ENCODE measurements around the gene KCNJ4. TPM values are rescaled to one million over a fixed set of nuclear protein-coding genes. Genes with fewer than 3 reads are reported as not detected.
A peak's percentile ranks its signal among the peaks of the same experiment; 100 is the strongest.
"Not testable (repeated sequence)": the region's sequence is repeated elsewhere in the genome, so short reads cannot be mapped to it uniquely, and the experiment has no call there.

Gene KCNJ4
- total RNA-seq, 4 donors from 2014 or later: 0.63 to 1.6 (median 1.1) TPM

- H3K36me3 ChIP-seq; H3K27me3 ChIP-seq; DNase-seq (ENCODE audit: low spot score in 2 of 2); H3K4me3 ChIP-seq; H3K9me3 ChIP-seq: not testable (repeated sequence)
- peaks cover 0 to 41% (median 15%) of the 10 kb centered on the region in 4 donors for H3K4me1 ChIP-seq
- peak overlapping the region in 3 of 4 donors; percentile 39 to 70 (median 51) for H3K27ac ChIP-seq
- WGBS, 2 donors: 52 to 59% methylated on average over 4 of the region's 4 CpGs
These were observed 65.6 kb downstream of the KCNJ4 start for GRCh38 chr22:38389428-38389818.

- H3K27ac ChIP-seq: peak overlapping the region; percentile 50 to 53 (median 52)
- H3K27me3 ChIP-seq; H3K36me3 ChIP-seq; H3K9me3 ChIP-seq; H3K4me3 ChIP-seq; DNase-seq (ENCODE audit: low spot score in 2 of 2): not testable (repeated sequence)
- peaks cover 0 to 41% (median 15%) of the 10 kb centered on the region in 4 donors for H3K4me1 ChIP-seq
- 39 to 41% methylated on average over 6 of the region's 6 CpGs for WGBS, 2 donors
These were observed 66.2 kb downstream of the KCNJ4 start for GRCh38 chr22:38388506-38389427.

- not testable (repeated sequence) for H3K36me3 ChIP-seq; H3K9me3 ChIP-seq; H3K27me3 ChIP-seq; DNase-seq (ENCODE audit: low spot score in 2 of 2); H3K4me3 ChIP-seq
- H3K27ac ChIP-seq: peak overlapping the region in 2 of 4 donors; percentile 2 to 53
- H3K4me1 ChIP-seq: peaks cover 0 to 28% (median 6%) of the 10 kb centered on the region in 4 donors
- 49 to 56% methylated on average over 5 of the region's 5 CpGs for WGBS, 2 donors
These were observed 68.1 kb downstream of the KCNJ4 start for GRCh38 chr22:38386918-38387317.

GRCh38 chr22:38383417-38383816 is 71.6 kb downstream of the KCNJ4 start:
- no peak for DNase-seq (ENCODE audit: low spot score in 2 of 2)
- peaks cover 0 to 12% (median 0%) of the 10 kb centered on the region in 3 donors for H3K36me3 ChIP-seq
- TF ChIP-seq EP300 (IDR thresholded peaks at IDR 0.05): no peak
- no peak for TF ChIP-seq CTCF (IDR thresholded peaks at IDR 0.05)
- no peak for TF ChIP-seq POLR2A (IDR thresholded peaks at IDR 0.05)
- no peaks in the 10 kb centered on the region for H3K27me3 ChIP-seq
- no peak overlapping the region for H3K4me3 ChIP-seq
- H3K27ac ChIP-seq: no peak overlapping the region
- 74 to 87% methylated on average over 2 of the region's 2 CpGs for WGBS, 2 donors
- H3K9me3 ChIP-seq: no peaks in the 10 kb centered on the region
- H3K4me1 ChIP-seq: peaks cover 0 to 8% (median 0%) of the 10 kb centered on the region in 4 donors

GRCh38 chr22:38381371-38381770 is 73.6 kb downstream of the KCNJ4 start:
- not testable (repeated sequence) for H3K9me3 ChIP-seq; H3K27me3 ChIP-seq; H3K4me1 ChIP-seq; DNase-seq (ENCODE audit: low spot score in 2 of 2); H3K4me3 ChIP-seq; H3K27ac ChIP-seq
- H3K36me3 ChIP-seq: peaks cover 0 to 21% (median 0%) of the 10 kb centered on the region in 3 donors
- 76 to 84% methylated on average over 3 of the region's 3 CpGs for WGBS, 2 donors

Other genes with a start within 250 kb of the KCNJ4 start
- gene TMEM184B, start 182.2 kb downstream of the KCNJ4 start, total RNA-seq: 100 to 1,000 TPM in 1 of 4 donors, 10 to 100 TPM in 3; 61.1 to 138 (median 72.0) TPM
- gene CSNK1E, start 137.8 kb downstream of the KCNJ4 start, total RNA-seq: 100 to 1,000 TPM; 122 to 235 (median 164) TPM
- 10 to 100 TPM in 3 of 4 donors, 1 to 10 TPM in 1; 6.1 to 18.0 (median 10.6) TPM for gene KDELR3, start 12.9 kb upstream of the KCNJ4 start, total RNA-seq
- 100 to 1,000 TPM; 734 to 934 (median 864) TPM for gene DDX17, start 51.1 kb upstream of the KCNJ4 start, total RNA-seq
- 10 to 100 TPM in 1 of 4 donors, 1 to 10 TPM in 3; 2.1 to 10.8 (median 4.5) TPM for gene DMC1, start 115.0 kb upstream of the KCNJ4 start, total RNA-seq
- gene FAM227A, start 201.2 kb upstream of the KCNJ4 start, total RNA-seq: 10 to 100 TPM in 2 of 4 donors, 1 to 10 TPM in 2; 1.3 to 10.2 (median 6.7) TPM
- gene CBY1, start 201.4 kb upstream of the KCNJ4 start, total RNA-seq: 10 to 100 TPM; 13.5 to 24.3 (median 17.8) TPM
- gene TOMM22, start 226.8 kb upstream of the KCNJ4 start, total RNA-seq: 10 to 100 TPM; 23.1 to 28.5 (median 27.1) TPM
- 10 to 100 TPM; 50.7 to 86.4 (median 76.0) TPM for gene JOSD1, start 245.7 kb upstream of the KCNJ4 start, total RNA-seq

Measured in tibial nerve (tissue), 4 donors.